Panc1 (cell line): ENCODE data around the gene HIPK2. TPM values are rescaled to one million over a fixed set of nuclear protein-coding genes. Genes with fewer than 3 reads are reported as not detected.

ENCODE experiments used
- ATAC-seq: fragments of 200-7000 bp; cut with Tn5 transposase; 2 replicates; pipeline ENCODE4 v1.9.1; 2020; ENCODE audit warnings: mild to moderate bottlenecking, moderate library complexity
- BruUV-seq: library from RNA; stranded (reverse); fragments of 400-500 nt; replicated peaks from 2 replicates; lab custom pipeline; 2021; lab: Mats Ljungman, UMichigan
- CTCF ChIA-PET: fragments of 300-600 bp; sonication (Branson Sonifier 250); formaldehyde crosslinking; loops from one replicate; lab custom pipeline; 2022; ENCODE audit warnings: antibody characterized with exemption; lab: Charles Lee
- POLR2A ChIA-PET: fragments of 300-600 bp; sonication (Branson Sonifier 250); formaldehyde crosslinking; loops from one replicate; lab custom pipeline; 2022; ENCODE audit warnings: antibody characterized with exemption; lab: Charles Lee
- DNase-seq: peaks from one replicate; pipeline ENCODE4 v3.0.0-alpha.2; 2010; ENCODE audit warnings: low read depth, low spot score
- H3K27ac ChIP-seq: 2 replicates; pipeline ENCODE4 v1.5.1; 2011; ENCODE audit warnings: mild to moderate bottlenecking, low read length, inconsistent platforms
- H3K27me3 ChIP-seq: fragments of 200-500 bp; sonication (Bioruptor generic); 2 replicates; pipeline ENCODE4 v1.6.0; 2014; ENCODE audit warnings: low read length, inconsistent platforms; ENCODE audit not compliant: control insufficient read depth, insufficient read depth
- H3K36me3 ChIP-seq: fragments of 200-500 bp; sonication (Bioruptor generic); 2 replicates; pipeline ENCODE4 v1.5.1; 2014; ENCODE audit warnings: inconsistent platforms, mild to moderate bottlenecking, low read length, moderate library complexity; ENCODE audit not compliant: control insufficient read depth, insufficient read depth
- H3K4me1 ChIP-seq: 2 replicates; pipeline ENCODE4 v1.5.1; 2011; ENCODE audit warnings: inconsistent platforms, mild to moderate bottlenecking, low read length, moderate library complexity; ENCODE audit not compliant: control insufficient read depth, insufficient read depth
- H3K4me3 ChIP-seq, 2 experiments: 2 replicates each; pipeline ENCODE4 v1.5.1; 2011 to 2012; ENCODE audit warnings: low read depth in 2 of 2, low read length in 2 of 2, mild to moderate bottlenecking in 2 of 2, inconsistent platforms in 1 of 2, moderate library complexity in 1 of 2
- H3K9me3 ChIP-seq: fragments of 200-500 bp; sonication (Bioruptor generic); 2 replicates; pipeline ENCODE4 v1.5.1; 2014; ENCODE audit warnings: low read depth, mild to moderate bottlenecking, inconsistent platforms, low read length, moderate library complexity; ENCODE audit not compliant: control insufficient read depth, insufficient read depth
- CTCF ChIP-seq: fragments of 450-650 bp; IDR thresholded peaks from 2 replicates; pipeline ENCODE4 v1.5.1; 2017; ENCODE audit warnings: mild to moderate bottlenecking
- POLR2AphosphoS5 ChIP-seq: IDR thresholded peaks from 2 replicates; pipeline ENCODE4 v1.6.1; 2012; ENCODE audit warnings: mild to moderate bottlenecking, low read depth, low read length, moderate library complexity
- REST ChIP-seq, 2 experiments: IDR thresholded peaks; 2 replicates each; pipeline ENCODE4 v1.6.1; 2011 to 2012; ENCODE audit warnings: low read depth in 2 of 2, control low read depth in 1 of 2, low read length in 1 of 2, mild to moderate bottlenecking in 1 of 2, moderate library complexity in 1 of 2; ENCODE audit not compliant: insufficient read depth in 1 of 2
- SIN3A ChIP-seq: IDR thresholded peaks from 2 replicates; pipeline ENCODE4 v1.6.1; 2012; ENCODE audit warnings: low read depth, mild to moderate bottlenecking, low read length, moderate library complexity, borderline replicate concordance; ENCODE audit not compliant: insufficient read depth
- TCF7L2 ChIP-seq: IDR thresholded peaks from 2 replicates; pipeline ENCODE4 v1.6.1; 2011; ENCODE audit warnings: mild to moderate bottlenecking, low read depth, low read length, inconsistent platforms
- in situ Hi-C: cut with HindIII; loops from 2 replicates; pipeline ENCODE4 v1.10.0; 2016; ENCODE audit warnings: low sequenced_read_pairs, low pct_unique_long_range_greater_than_20kb
- intact Hi-C: fragments of 100-400 bp; cut with micrococcal nuclease; formaldehyde crosslinking; loops from one replicate; pipeline ENCODE4 v1.10.0; 2022; ENCODE audit not compliant: unreplicated experiment
- total RNA-seq: library from RNA; stranded (reverse); gene quantifications from one replicate; pipeline ENCODE4 v1.2.1, GENCODE V29; 2021; ENCODE audit not compliant: unreplicated experiment

HIPK2 gene
- total RNA-seq, 1 experiment from 2014 or later: 34.1 TPM

DNA sequence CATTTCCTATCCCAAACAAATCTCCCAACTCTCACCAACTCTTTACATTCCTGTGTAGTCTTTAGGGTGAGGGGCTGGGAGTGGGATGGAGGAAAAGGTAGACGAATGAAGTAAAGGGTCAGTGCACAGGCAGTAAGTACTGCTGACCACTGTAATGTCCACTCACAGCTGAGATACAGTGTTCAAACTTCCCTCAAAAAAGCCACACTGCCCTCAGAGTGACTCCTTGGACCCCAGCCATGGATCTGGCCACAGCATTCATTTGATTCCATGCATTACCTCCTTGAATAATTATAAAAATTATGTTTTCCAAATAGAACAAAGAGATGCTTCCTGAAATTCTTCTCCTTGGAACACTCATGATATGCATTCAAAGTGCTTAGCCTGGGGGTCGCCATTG is 19.8 kb upstream of the HIPK2 start:
- TF ChIP-seq POLR2AphosphoS5 (no peak), SIN3A (no peak), CTCF (no peak), REST (IDR thresholded peaks at IDR 0.05; ENCODE audit: insufficient read depth in 1 of 2, low read depth in 2 of 2, low read length in 1 of 2) (no peak), TCF7L2 (no peak)
- Histone ChIP-seq H3K9me3 (no peaks in the 10 kb centered on the region), H3K4me3 (no peak overlapping the region), H3K27ac (no peak overlapping the region), H3K27me3 (no peaks in the 10 kb centered on the region), H3K4me1 (no peaks in the 10 kb centered on the region), H3K36me3 (no peaks in the 10 kb centered on the region)
- in situ Hi-C loops (no loop called here), intact Hi-C loops (no loop called here)
- BruUV-seq: no TSS peak
- DNase-seq: no peak
- ChIA-PET CTCF (no interaction called here), POLR2A (no interaction called here)
- no peak for ATAC-seq

- ChIA-PET POLR2A (no interaction called here), CTCF (no interaction called here)
- BruUV-seq: no TSS peak
- DNase-seq: no peak
- no peaks in the 10 kb centered on the region for H3K4me1 ChIP-seq
- no peaks in the 10 kb centered on the region for H3K27me3 ChIP-seq
- no peaks in the 10 kb centered on the region for H3K9me3 ChIP-seq
- no peaks in the 10 kb centered on the region for H3K36me3 ChIP-seq
- TF ChIP-seq POLR2AphosphoS5 (no peak), CTCF (no peak), SIN3A (no peak), REST (IDR thresholded peaks at IDR 0.05; ENCODE audit: insufficient read depth in 1 of 2, low read depth in 2 of 2, low read length in 1 of 2) (no peak), TCF7L2 (no peak)
- H3K4me3 ChIP-seq: no peak overlapping the region
- in situ Hi-C loops (no loop called here), intact Hi-C loops (no loop called here)
- no peak for ATAC-seq
- H3K27ac ChIP-seq: no peak overlapping the region
Measured at GRCh38 chr7:139791316-139791715, 13.5 kb upstream of the HIPK2 start.
